Measurements from ENCODE around the gene VGLL3.

Gene VGLL3

GRCh38 chr3:86960550-86960949 is 30.4 kb downstream of the VGLL3 start:
- in situ Hi-C loops (cut with HindIII; ENCODE audit: low sequenced_read_pairs) = no loop called here
- DNase-seq (ENCODE audit: low read depth) = no peak
- no peak overlapping the region for H3K4me3 ChIP-seq (ENCODE audit: low read depth, low read length)
- no peak for TF ChIP-seq CTCF (IDR thresholded peaks at IDR 0.05; ENCODE audit: low read depth, low read length, missing control alignments)

GRCh38 chr3:86958534-86958933 is 32.4 kb downstream of the VGLL3 start:
- in situ Hi-C loops (cut with HindIII; ENCODE audit: low sequenced_read_pairs) = no loop called here
- H3K4me3 ChIP-seq (ENCODE audit: low read depth, low read length) = no peak overlapping the region
- peak; percentile 38 for DNase-seq (ENCODE audit: low read depth)
- no peak for TF ChIP-seq CTCF (IDR thresholded peaks at IDR 0.05; ENCODE audit: low read depth, low read length, missing control alignments)

GRCh38 chr3:86954747-86955146 is 36.2 kb downstream of the VGLL3 start:
- in situ Hi-C loops (cut with HindIII; ENCODE audit: low sequenced_read_pairs) = no loop called here

GRCh38 chr3:86954226-86954625 is 36.7 kb downstream of the VGLL3 start:
- in situ Hi-C loops (cut with HindIII; ENCODE audit: low sequenced_read_pairs) = no loop called here
- DNase-seq (ENCODE audit: low read depth) = no peak
- no peak for TF ChIP-seq CTCF (IDR thresholded peaks at IDR 0.05; ENCODE audit: low read depth, low read length, missing control alignments)
- no peak overlapping the region for H3K4me3 ChIP-seq (ENCODE audit: low read depth, low read length)

More at GRCh38 chr3:86954747-86955146, 36.2 kb downstream of the VGLL3 start:
- TF ChIP-seq CTCF (IDR thresholded peaks at IDR 0.05; ENCODE audit: low read depth, low read length, missing control alignments) = no peak
- DNase-seq (ENCODE audit: low read depth) = peak; percentile 23
- H3K4me3 ChIP-seq (ENCODE audit: low read depth, low read length) = no peak overlapping the region

GRCh38 chr3:86951322-86951721 is 39.6 kb downstream of the VGLL3 start:
- in situ Hi-C loops (cut with HindIII; ENCODE audit: low sequenced_read_pairs) = no loop called here
- H3K4me3 ChIP-seq (ENCODE audit: low read depth, low read length) = no peak overlapping the region
- TF ChIP-seq CTCF (IDR thresholded peaks at IDR 0.05; ENCODE audit: low read depth, low read length, missing control alignments) = no peak
- no peak for DNase-seq (ENCODE audit: low read depth)

- DNase-seq (ENCODE audit: low read depth) = no peak
- in situ Hi-C loops (cut with HindIII; ENCODE audit: low sequenced_read_pairs) = no loop called here
- no peak for TF ChIP-seq CTCF (IDR thresholded peaks at IDR 0.05; ENCODE audit: low read depth, low read length, missing control alignments)
- H3K4me3 ChIP-seq (ENCODE audit: low read depth, low read length) = no peak overlapping the region
These were observed 40.2 kb downstream of the VGLL3 start for GRCh38 chr3:86950717-86951116.

GRCh38 chr3:86949850-86950249 is 41.1 kb downstream of the VGLL3 start:
- TF ChIP-seq CTCF (IDR thresholded peaks at IDR 0.05; ENCODE audit: low read depth, low read length, missing control alignments) = no peak
- H3K4me3 ChIP-seq (ENCODE audit: low read depth, low read length) = no peak overlapping the region
- no peak for DNase-seq (ENCODE audit: low read depth)
- in situ Hi-C loops (cut with HindIII; ENCODE audit: low sequenced_read_pairs) = no loop called here
